Pancreas (tissue), 10 donors: ENCODE data around the gene DCHS2. TPM values are rescaled to one million over a fixed set of nuclear protein-coding genes. Genes with fewer than 3 reads are reported as not detected.

Experiments
- ATAC-seq, 4 donors: fragments of 200-7000 bp; cut with Tn5 transposase; one replicate each; pipeline versions ENCODE4 v1.8.0 to v1.9.1; 2020; ENCODE audit warnings: mild to moderate bottlenecking in 4 of 4, moderate library complexity in 4 of 4
- DNase-seq, 6 donors: peaks; one replicate each; pipeline ENCODE4 v3.0.0-alpha.2; 2020
- FAIRE-seq: peaks from 2 replicates; lab custom pipeline; 2012; peaks lifted over from hg19 to GRCh38; lab: Jason Lieb, UNC
- H3K27ac ChIP-seq, 4 donors: fragments of 200-600 bp; sonication (generic); 1 replicate in 3 of 4; 2 replicates in 1 of 4; pipeline versions ENCODE4 v1.5.0 to v1.8.0; 2020
- H3K27me3 ChIP-seq, 4 donors: fragments of 200-600 bp; one replicate each; pipeline ENCODE4 v1.8.0; 2021
- H3K36me3 ChIP-seq, 3 donors: fragments of 200-600 bp; sonication (generic) in 1 of 3; one replicate each; pipeline versions ENCODE4 v1.5.0 to v1.8.0; 2020 to 2021
- H3K4me1 ChIP-seq, 3 donors: fragments of 200-600 bp; one replicate each; pipeline ENCODE4 v1.8.0; 2021
- H3K4me3 ChIP-seq, 4 donors: fragments of 200-600 bp; sonication (generic) in 2 of 4; one replicate each; pipeline versions ENCODE4 v1.5.0 to v1.8.0; 2020 to 2021
- H3K9me3 ChIP-seq, 4 donors: fragments of 200-600 bp; one replicate each; pipeline ENCODE4 v1.8.0; 2021
- CTCF ChIP-seq, 4 donors: fragments of 200-600 bp; sonication (generic) in 3 of 4; IDR thresholded peaks; one replicate each; pipeline versions ENCODE4 v1.5.0 to v1.8.0; 2021; ENCODE audit warnings: antibody characterized with exemption in 4 of 4
- WGBS, 2 donors: extraction: QIAGEN DNeasy Blood & Tissue Kit; methylation state at CpG; one replicate each; pipeline ENCODE4 v1.1.7; 2013; 5-methylcytosine and 5-hydroxymethylcytosine counted together
- intact Hi-C, 3 donors: fragments of 100-400 bp; cut with DNase I; formaldehyde crosslinking; loops; one replicate each; pipeline versions ENCODE4 v1.11.1 to v1.14.2; 2022
- polyA plus RNA-seq, 2 donors: library from polyadenylated mRNA; stranded (reverse); fragments of 200-250 nt; gene quantifications; one replicate each; pipeline ENCODE4 v1.2.3, GENCODE V29; 2013
- total RNA-seq, 6 donors: library from RNA; stranded (reverse); fragmentation: NEBNext Ultra II Directional in 4 of 6; extraction: Animal tissue kit (Norgen Biotek cat#: 25700) in 4 of 6; gene quantifications; one replicate each; pipeline versions ENCODE4 v1.2.1 to v1.2.4, GENCODE V29; 2021 to 2023
- donor health status: healthy with polysubstance abuse.
- donor health status: DM: no; HTN: no; CAD: no; lungs with moderate emphysema.
- donor health status: DM: no; HTN: no; CAD: no.
- donor health status: control.
- donor health status: control.
- donor health status: Bipolar disorder and iron deficiency.
- donor health status: DM: yes; HTN: yes; CAD: no.
- donor health status: DM: no; HTN: no; CAD: no.
- donor health status: DM: no; HTN: no; CAD: no.
- donor health status: DM: yes; HTN: yes; CAD: no.

Gene DCHS2
- total and polyA plus RNA-seq, 8 donors, result 0.04 to 0.23 (median 0.09) TPM; not detected in 1

DNA sequence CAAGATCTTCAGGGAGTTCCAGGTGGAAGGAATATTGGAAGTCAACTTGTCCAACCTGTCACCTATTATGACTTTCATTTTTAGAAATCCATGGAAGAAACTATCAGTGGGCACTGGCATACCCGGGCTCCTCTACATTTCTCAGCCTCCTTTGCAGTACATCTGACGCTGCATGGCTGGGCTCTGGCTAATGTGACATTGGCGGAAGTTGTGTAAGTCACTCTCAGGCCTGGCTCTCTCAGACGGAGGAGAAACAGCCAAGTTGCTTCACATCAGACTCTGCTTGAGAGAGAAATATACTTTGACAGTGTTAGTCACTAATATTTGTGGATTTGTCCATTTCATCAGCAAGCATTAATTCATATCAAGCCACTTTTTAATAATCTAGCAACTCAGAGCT is 4.5 kb downstream of the DCHS2 start:
- H3K27me3 ChIP-seq, result peaks cover 0 to 22% (median 9%) of the 10 kb centered on the region in 4 donors
- H3K4me1 ChIP-seq, result peaks cover 0 to 10% (median 4%) of the 10 kb centered on the region in 3 donors
- H3K27ac ChIP-seq, result no peak overlapping the region
- H3K36me3 ChIP-seq, result no peaks in the 10 kb centered on the region
- intact Hi-C loops, result no loop called here
- no peak for DNase-seq
- ATAC-seq, result no peak
- 67 to 77% methylated on average over 4 of the region's 4 CpGs for WGBS, 2 donors
- TF ChIP-seq CTCF (IDR thresholded peaks at IDR 0.05), result no peak
- FAIRE-seq, result no peak
- H3K4me3 ChIP-seq, result no peak overlapping the region
- no peaks in the 10 kb centered on the region for H3K9me3 ChIP-seq

DNA sequence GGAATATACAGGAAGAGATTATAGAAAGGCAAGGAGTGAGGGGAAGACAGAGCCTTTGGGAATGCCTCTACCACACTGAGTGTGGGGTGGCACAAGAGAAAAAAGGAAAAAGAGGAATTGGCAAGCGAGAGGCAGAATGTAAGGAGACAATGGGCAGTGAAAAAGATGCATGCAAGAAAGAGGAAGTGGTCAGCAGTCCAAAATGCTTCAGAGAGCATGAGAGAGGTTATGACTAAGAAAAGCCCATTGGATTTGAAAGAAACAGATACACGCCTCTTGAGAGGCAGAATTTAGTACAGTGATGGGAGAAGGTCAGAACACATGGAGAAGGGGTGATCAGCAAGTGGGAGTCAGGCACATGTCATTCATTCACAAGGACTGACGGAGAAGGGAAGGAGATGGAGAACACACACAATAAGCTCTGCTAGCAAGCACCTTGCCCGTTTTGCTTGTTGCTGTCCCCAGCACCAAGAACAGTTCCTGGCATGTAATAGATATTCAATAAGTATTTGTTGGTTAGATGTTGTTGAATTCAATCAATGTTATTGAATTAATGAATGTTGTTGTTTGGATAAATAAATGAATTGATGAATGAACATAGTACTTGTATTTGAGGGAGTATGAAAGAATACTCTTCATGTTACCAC is 6.3 kb downstream of the DCHS2 start:
- Histone ChIP-seq H3K36me3 (no peaks in the 10 kb centered on the region), H3K4me3 (no peak overlapping the region), H3K9me3 (no peaks in the 10 kb centered on the region), H3K27me3 (peaks cover 0 to 12% (median 5%) of the 10 kb centered on the region in 4 donors), H3K4me1 (no peaks in the 10 kb centered on the region), H3K27ac (no peak overlapping the region)
- TF ChIP-seq CTCF (IDR thresholded peaks at IDR 0.05), result no peak
- ATAC-seq (no peak), DNase-seq (no peak), FAIRE-seq (no peak)
- intact Hi-C loops, result no loop called here
- WGBS, 2 donors, result 37 to 55% methylated on average over 4 of the region's 4 CpGs

- no peak overlapping the region for H3K4me3 ChIP-seq
- intact Hi-C loops, result no loop called here
- no peak for DNase-seq
- no peak for FAIRE-seq
- no peaks in the 10 kb centered on the region for H3K27me3 ChIP-seq
- H3K27ac ChIP-seq, result no peak overlapping the region
- no peaks in the 10 kb centered on the region for H3K4me1 ChIP-seq
- H3K36me3 ChIP-seq, result no peaks in the 10 kb centered on the region
- H3K9me3 ChIP-seq, result no peaks in the 10 kb centered on the region
- no peak for ATAC-seq
- 82 to 94% methylated on average over 4 of the region's 4 CpGs for WGBS, 2 donors
- no peak for TF ChIP-seq CTCF (IDR thresholded peaks at IDR 0.05)
Measured at GRCh38 chr4:154478547-154478946, 13.1 kb downstream of the DCHS2 start.

- Histone ChIP-seq H3K9me3 (no peaks in the 10 kb centered on the region), H3K4me3 (no peak overlapping the region), H3K36me3 (no peaks in the 10 kb centered on the region), H3K4me1 (no peaks in the 10 kb centered on the region), H3K27ac (no peak overlapping the region), H3K27me3 (no peaks in the 10 kb centered on the region)
- ATAC-seq (no peak), DNase-seq (no peak), FAIRE-seq (no peak)
- 96 to 97% methylated on average over 2 of the region's 2 CpGs for WGBS, 2 donors
- intact Hi-C loops, result no loop called here
- TF ChIP-seq CTCF (IDR thresholded peaks at IDR 0.05), result no peak
Measured at GRCh38 chr4:154478128-154478527, 13.5 kb downstream of the DCHS2 start.

DNA sequence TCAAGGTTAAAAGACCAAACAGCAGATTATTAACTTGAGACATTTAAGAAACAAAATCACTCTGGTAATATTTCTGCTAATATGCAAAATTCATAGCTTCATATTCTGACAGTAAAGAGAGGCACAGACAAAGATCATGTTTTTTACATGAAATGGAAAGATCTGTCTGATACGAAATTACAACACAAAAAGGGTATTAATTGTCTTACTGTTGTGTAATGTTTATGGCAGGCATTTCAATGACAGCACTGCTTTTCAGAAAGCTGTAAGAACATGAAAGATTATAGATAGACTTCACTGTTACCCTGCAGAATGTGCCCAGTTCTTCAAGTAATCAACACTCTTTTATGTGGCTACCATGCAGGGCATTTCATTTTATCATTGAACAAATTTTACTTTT is 15.4 kb downstream of the DCHS2 start:
- no peak for ATAC-seq
- no peak overlapping the region for H3K4me3 ChIP-seq
- no peak for FAIRE-seq
- intact Hi-C loops, result no loop called here
- WGBS, 2 donors, result 59 to 64% methylated on average over 1 of the region's 1 CpG
- H3K4me1 ChIP-seq, result peaks cover 0 to 3% (median 0%) of the 10 kb centered on the region in 3 donors
- H3K27ac ChIP-seq, result no peak overlapping the region
- H3K36me3 ChIP-seq, result no peaks in the 10 kb centered on the region
- DNase-seq, result no peak
- no peaks in the 10 kb centered on the region for H3K9me3 ChIP-seq
- TF ChIP-seq CTCF (IDR thresholded peaks at IDR 0.05), result no peak
- H3K27me3 ChIP-seq, result no peaks in the 10 kb centered on the region
